Body of pancreas (tissue), 4 donors: ENCODE data around the gene GLG1.

ENCODE experiments used
- CTCF ChIP-seq, 7 experiments: fragments of 450-650 bp in 4 of 7; fragments of 200-600 bp in 3 of 7; sonication (generic) in 3 of 7; IDR thresholded peaks; one replicate each; pipeline ENCODE4 v1.5.1; 2016 to 2019; ENCODE audit warnings: antibody characterized with exemption in 7 of 7
- POLR2A ChIP-seq, 3 donors: fragments of 450-650 bp; IDR thresholded peaks; one replicate each; pipeline ENCODE4 v1.6.1; 2016; ENCODE audit warnings: antibody characterized with exemption in 3 of 3, mild to moderate bottlenecking in 2 of 3

GRCh38 chr16:74451951-74452758 is 154.8 kb downstream of the GLG1 start:
- TF ChIP-seq POLR2A (IDR thresholded peaks at IDR 0.05), result no peak
- no peak for TF ChIP-seq CTCF (IDR thresholded peaks at IDR 0.05)
